K562 (cell line): ENCODE data around the gene DNAJB6. TPM values are rescaled to one million over a fixed set of nuclear protein-coding genes. Genes with fewer than 3 reads are reported as not detected.

Source experiments
- ATAC-seq: fragments of 200-7000 bp; cut with Tn5 transposase; 3 replicates; pipeline ENCODE4 v1.9.1; 2020; ENCODE audit warnings: moderate library complexity
- BruUV-seq: library from RNA; stranded (reverse); fragments of 400-500 nt; replicated peaks from 2 replicates; lab custom pipeline; 2021; lab: Mats Ljungman, UMichigan
- CTCF ChIA-PET: fragments of 300-600 bp; formaldehyde crosslinking; extraction: SDS; loops from one replicate; lab custom pipeline; 2021; ENCODE audit warnings: low intra/inter-chr PET ratio; lab: Yijun Ruan, JAX
- POLR2A ChIA-PET: fragments of 300-600, 350-650 bp; sonication (Branson Sonifier 250); formaldehyde crosslinking; extraction: SDS; loops from one replicate; lab custom pipeline; 2021; ENCODE audit warnings: antibody characterized with exemption, inconsistent platforms; lab: Yijun Ruan, JAX
- DNase-seq, 4 experiments: peaks; one replicate each; pipeline versions ENCODE4 v3.0.0 to v3.0.0-alpha.2; 2011 to 2018; ENCODE audit warnings: low spot score in 3 of 4, mixed read lengths in 3 of 4; ENCODE audit errors: extremely low read depth in 1 of 4
- FAIRE-seq: peaks from 2 replicates; lab custom pipeline; 2011; peaks lifted over from hg19 to GRCh38; lab: Jason Lieb, UNC
- H2AFZ ChIP-seq: 2 replicates; pipeline ENCODE4 v1.6.0; 2011; ENCODE audit warnings: low read depth, low read length, control low read depth, inconsistent platforms
- H3K27ac ChIP-seq: fragments of 200-600 bp; 3 replicates; pipeline ENCODE4 v1.8.0; 2011; ENCODE audit warnings: low read depth, mild to moderate bottlenecking, control low read depth, inconsistent platforms, low read length, moderate library complexity, mixed read lengths; ENCODE audit errors: extremely low read depth
- H3K27me3 ChIP-seq, 2 experiments: fragments of 300-600 bp in 1 of 2; 2 replicates in 1 of 2; 3 replicates in 1 of 2; pipeline versions ENCODE4 v1.6.0 to v1.8.0; 2011; ENCODE audit warnings: inconsistent platforms in 2 of 2, low read length in 2 of 2, mild to moderate bottlenecking in 1 of 2, mixed read lengths in 1 of 2, moderate library complexity in 1 of 2; ENCODE audit not compliant: control insufficient read depth in 2 of 2, insufficient read depth in 2 of 2
- H3K36me3 ChIP-seq: fragments of 300-600 bp; 3 replicates; pipeline ENCODE4 v1.8.0; 2011; ENCODE audit warnings: mild to moderate bottlenecking, low read length, inconsistent platforms; ENCODE audit not compliant: control insufficient read depth, insufficient read depth
- H3K4me1 ChIP-seq, 2 experiments: fragments of 200-600 bp in 1 of 2; replicated peaks in 1 of 2; 2 replicates in 1 of 2; 3 replicates in 1 of 2; pipeline versions ENCODE4 v1.5.1 to v1.8.0; 2011; ENCODE audit warnings: inconsistent platforms in 2 of 2, low read length in 2 of 2, mild to moderate bottlenecking in 1 of 2, mixed read lengths in 1 of 2, moderate library complexity in 1 of 2; ENCODE audit not compliant: control insufficient read depth in 2 of 2, insufficient read depth in 2 of 2
- H3K4me2 ChIP-seq: 2 replicates; pipeline ENCODE4 v1.6.1; 2011; ENCODE audit warnings: low read length, control low read depth, inconsistent platforms, mixed read lengths; ENCODE audit not compliant: insufficient read depth
- H3K4me3 ChIP-seq: fragments of 200-600 bp; sonication (generic), shearing (Covaris generic); 2 replicates; pipeline ENCODE4 v1.5.1; 2016; ENCODE audit warnings: control low read depth, inconsistent platforms
- H3K79me2 ChIP-seq: fragments of 200-600 bp; 3 replicates; pipeline ENCODE4 v1.8.0; 2011; ENCODE audit warnings: low read length, inconsistent platforms; ENCODE audit not compliant: control insufficient read depth, insufficient read depth
- H3K9ac ChIP-seq, 2 experiments: 2 replicates each; pipeline versions ENCODE4 v1.6.0 to v1.6.1; 2011; ENCODE audit warnings: low read depth in 2 of 2, low read length in 2 of 2, control low read depth in 1 of 2, inconsistent platforms in 1 of 2, mild to moderate bottlenecking in 1 of 2, mixed read lengths in 1 of 2; ENCODE audit not compliant: insufficient read depth in 1 of 2
- H3K9me1 ChIP-seq: one replicate; pipeline ENCODE4 v1.6.0; 2011; ENCODE audit warnings: inconsistent platforms, mild to moderate bottlenecking, low read length, moderate library complexity; ENCODE audit not compliant: control insufficient read depth, insufficient read depth
- H3K9me3 ChIP-seq: replicated peaks from 2 replicates; pipeline ENCODE4 v1.5.1; 2011; ENCODE audit warnings: low read depth, low read length, inconsistent platforms; ENCODE audit not compliant: control insufficient read depth, insufficient read depth
- H4K20me1 ChIP-seq: replicated peaks from 2 replicates; pipeline ENCODE4 v1.6.1; 2011; ENCODE audit warnings: low read length, inconsistent platforms, mixed read lengths; ENCODE audit not compliant: control insufficient read depth, insufficient read depth
- BHLHE40 ChIP-seq: IDR thresholded peaks from 2 replicates; pipeline ENCODE4 v1.6.1; 2011; ENCODE audit warnings: low read length, improper control_type of control experiment
- CEBPB ChIP-seq: fragments of 450-650 bp; IDR thresholded peaks from 2 replicates; pipeline ENCODE4 v1.6.1; 2016; ENCODE audit warnings: missing genetic modification characterization, missing compliant biosample characterization
- CEBPG ChIP-seq, 3 experiments: fragments of 200-800 bp in 1 of 3; sonication (Bioruptor generic) in 1 of 3; sonication (generic) in 1 of 3; formaldehyde crosslinking in 1 of 3; IDR thresholded peaks in 2 of 3; conservative IDR thresholded peaks in 1 of 3; 2 replicates each; pipeline versions ENCODE4 v1.6.1 to v1.8.0; 2016 to 2022; ENCODE audit warnings: missing compliant biosample characterization in 2 of 3, missing genetic modification characterization in 2 of 3, mild to moderate bottlenecking in 1 of 3, missing genetic modification reagents in 1 of 3
- ERF ChIP-seq: fragments of 450-650 bp; formaldehyde crosslinking; IDR thresholded peaks from 2 replicates; pipeline ENCODE4 v1.4.0; 2020; ENCODE audit warnings: mild to moderate bottlenecking, mixed read lengths
- IRF2 ChIP-seq: sonication (generic); formaldehyde crosslinking; IDR thresholded peaks from 2 replicates; pipeline ENCODE4 v1.8.1; 2022; ENCODE audit warnings: mild to moderate bottlenecking, missing genetic modification reagents
- NCOA6 ChIP-seq: fragments of 450-650 bp; IDR thresholded peaks from 2 replicates; pipeline ENCODE4 v1.6.1; 2017; ENCODE audit warnings: mild to moderate bottlenecking
- POLR2G ChIP-seq: fragments of 200-400 bp; formaldehyde crosslinking; IDR thresholded peaks from 2 replicates; pipeline ENCODE4 v1.6.1; 2017; ENCODE audit warnings: low read depth, mild to moderate bottlenecking, antibody characterized with exemption, low read length, moderate library complexity
- RBM22 ChIP-seq: fragments of 200-400 bp; formaldehyde crosslinking; IDR thresholded peaks from 2 replicates; pipeline ENCODE4 v1.6.1; 2018; ENCODE audit warnings: low read length, low read depth; ENCODE audit not compliant: poor library complexity, severe bottlenecking
- TEAD4 ChIP-seq, 2 experiments: sonication (generic) in 1 of 2; formaldehyde crosslinking in 1 of 2; IDR thresholded peaks; 2 replicates each; pipeline versions ENCODE4 v1.6.1 to v1.8.0; 2012 to 2022; ENCODE audit warnings: borderline replicate concordance in 1 of 2, inconsistent platforms in 1 of 2, low read length in 1 of 2, mild to moderate bottlenecking in 1 of 2, missing genetic modification reagents in 1 of 2
- WHSC1 ChIP-seq: IDR thresholded peaks from one replicate; pipeline ENCODE4 v1.6.1; 2012; ENCODE audit warnings: low read length, control low read depth, inconsistent platforms
- ZBTB7A ChIP-seq: IDR thresholded peaks from 2 replicates; pipeline ENCODE4 v1.6.1; 2011; ENCODE audit warnings: low read depth, mild to moderate bottlenecking, low read length, moderate library complexity, borderline replicate concordance; ENCODE audit not compliant: control insufficient read depth
- ZFX ChIP-seq: sonication (generic); formaldehyde crosslinking; IDR thresholded peaks from 2 replicates; pipeline ENCODE4 v1.8.0; 2022; ENCODE audit warnings: mild to moderate bottlenecking, missing genetic modification reagents, moderate library complexity
- ZNF282 ChIP-seq: sonication (generic); formaldehyde crosslinking; IDR thresholded peaks from 2 replicates; pipeline ENCODE4 v1.8.1; 2023; ENCODE audit warnings: missing genetic modification reagents
- WGBS: fragments of 100-300 bp; shearing (Covaris generic); methylation state at CpG from one replicate; pipeline ENCODE4 v1.1.6; 2016; ENCODE audit warnings: low coverage, mixed read lengths; ENCODE audit not compliant: insufficient coverage; ENCODE audit errors: missing lambda C conversion rate; 5-methylcytosine and 5-hydroxymethylcytosine counted together
- in situ Hi-C: fragments of 300-500 bp; cut with MboI; formaldehyde crosslinking; loops from 4 replicates; pipeline ENCODE4 v1.15.0; 2018; ENCODE audit warnings: inconsistent platforms, mixed read lengths
- intact Hi-C: fragments of 100-400 bp; cut with micrococcal nuclease; formaldehyde crosslinking; loops from 2 replicates; pipeline ENCODE4 v1.14.2; 2022
- polyA plus RNA-seq, 8 experiments: library from polyadenylated mRNA; depleted of rRNA in 4 of 8; stranded (reverse) in 5 of 8; unstranded in 3 of 8; fragments of >200 nt; fragmentation: Nextera tagmentation in 2 of 8; fragmentation: Illumina TruSeq in 1 of 8; extraction: Ambion mirVana in 2 of 8; extraction: Trizol in 1 of 8; gene quantifications; 2 replicates each; pipeline versions ENCODE4 v1.2.1 to v1.2.3, GENCODE V29; 2011 to 2014; ENCODE audit warnings: inconsistent platforms in 1 of 8, missing spikeins in 1 of 8
- total RNA-seq, 7 experiments: library from RNA; depleted of rRNA in 6 of 7; stranded (reverse); fragments of >200 nt in 6 of 7; fragmentation: Illumina TruSeq in 2 of 7; extraction: Trizol in 2 of 7; gene quantifications; 2 replicates each; pipeline versions ENCODE4 v1.2.1 to v1.2.3, GENCODE V29; 2011 to 2021; ENCODE audit warnings: low replicate concordance in 1 of 7
- TF ChIP-seq, protein P1 (sequence below): sonication (generic); formaldehyde crosslinking; IDR thresholded peaks from 2 replicates; pipeline ENCODE4 v1.8.1; 2023; ENCODE audit warnings: mild to moderate bottlenecking, missing genetic modification reagents
- TF ChIP-seq, protein P2 (sequence below): sonication (generic); formaldehyde crosslinking; IDR thresholded peaks from 2 replicates; pipeline ENCODE4 v1.8.0; 2022; ENCODE audit warnings: mild to moderate bottlenecking, missing genetic modification reagents

The DNAJB6 gene
- total and polyA plus RNA-seq, 9 of the 15 experiments (the other 6 are each of a cell fraction or from before 2014, with no cell fraction given): 84.5 to 158 (median 135) TPM

DNA sequence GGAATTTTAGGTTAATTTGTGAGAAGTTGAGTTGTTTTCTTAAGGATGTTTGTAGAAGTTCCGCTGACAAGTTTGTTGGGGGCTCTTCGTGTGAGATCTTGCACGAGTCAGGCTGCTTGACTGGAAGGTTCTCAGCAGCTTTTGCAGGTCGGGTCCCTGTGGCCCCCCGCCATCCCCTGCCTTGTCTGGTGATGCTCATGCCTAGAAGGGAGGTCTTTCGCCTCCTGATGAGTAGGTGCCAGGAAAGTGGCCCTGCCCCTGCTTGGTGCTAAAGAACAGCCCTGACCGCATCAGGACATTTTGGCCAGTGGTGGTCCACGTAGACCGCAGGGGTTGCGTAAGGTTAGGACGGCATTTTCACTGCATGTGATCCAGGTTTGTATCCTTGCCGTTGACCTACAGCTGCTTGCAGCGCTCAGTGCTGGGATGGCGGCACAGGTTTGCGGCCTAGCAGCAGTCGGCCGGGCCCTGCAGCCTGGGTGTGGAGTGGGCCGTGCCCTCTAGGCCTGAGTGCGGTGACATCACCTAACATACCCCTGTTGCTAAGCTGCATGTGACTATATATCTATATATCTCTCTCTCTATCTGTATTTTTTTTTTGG lies 62.4 kb downstream of the DNAJB6 start:
- CTCF ChIA-PET: no interaction called here
- Histone ChIP-seq H4K20me1 (no peaks in the 10 kb centered on the region), H3K9ac (peak overlapping the region; percentile 53 to 80; a peak in 3 of 4 replicates), H3K36me3 (peaks cover 45% of the 10 kb centered on the region; the same call in 2 of the 3 replicates), H3K27me3 (no peaks in the 10 kb centered on the region), H3K4me3 (no peak overlapping the region), H2AFZ (no peak overlapping the region), H3K27ac (peak overlapping the region; percentile 74), H3K4me1 (peaks cover 47 to 81% of the 10 kb centered on the region in 2 experiments), H3K9me1 (peaks cover 12% of the 10 kb centered on the region), H3K4me2 (no peak overlapping the region), H3K9me3 (no peaks in the 10 kb centered on the region), H3K79me2 (peaks cover 48% of the 10 kb centered on the region)
- intact Hi-C loops (loop anchor here (5.0 kb wide), 1 partner anchor 102 kb away; no protein-coding TSS in a partner anchor), in situ Hi-C loops (no loop called here)
- BruUV-seq: no TSS peak
- TF ChIP-seq TEAD4 (IDR thresholded peaks at IDR 0.05; ENCODE audit: low read length) (no peak), TEAD4 (CRISPR knock-in tag; IDR thresholded peaks at IDR 0.05; ENCODE audit: borderline replicate concordance) (no peak), ZFX (CRISPR knock-in tag) (peak; percentile 38), WHSC1 (peak; percentile 92), POLR2G (peak; percentile 55), RBM22 (no peak), CEBPB (peak; percentile 77), BHLHE40 (0 out of 2 replicates have a peak, but pooled peaks have one; percentile 15), NCOA6 (no peak), ERF (CRISPR knock-in tag) (no peak), CEBPG (CRISPR knock-in tag; IDR thresholded peaks at IDR 0.05) (0 out of 2 replicates have a peak, but pooled peaks have one; percentile 34), CEBPG (tag; conservative IDR thresholded peaks at IDR 0.05 in 1 of 2, IDR thresholded peaks at IDR 0.05 in 1 of 2) (peak in 1 of 2 experiments; percentile 8; a peak in 1 of 4 replicates), ZBTB7A (0 out of 2 replicates have a peak, but pooled peaks have one; percentile 35), ZNF282 (CRISPR knock-in tag) (0 out of 2 replicates have a peak, but pooled peaks have one; percentile 46), IRF2 (CRISPR knock-in tag) (peak; percentile 38; the same call in 1 of the 2 replicates)
- TF ChIP-seq, protein P1, sequence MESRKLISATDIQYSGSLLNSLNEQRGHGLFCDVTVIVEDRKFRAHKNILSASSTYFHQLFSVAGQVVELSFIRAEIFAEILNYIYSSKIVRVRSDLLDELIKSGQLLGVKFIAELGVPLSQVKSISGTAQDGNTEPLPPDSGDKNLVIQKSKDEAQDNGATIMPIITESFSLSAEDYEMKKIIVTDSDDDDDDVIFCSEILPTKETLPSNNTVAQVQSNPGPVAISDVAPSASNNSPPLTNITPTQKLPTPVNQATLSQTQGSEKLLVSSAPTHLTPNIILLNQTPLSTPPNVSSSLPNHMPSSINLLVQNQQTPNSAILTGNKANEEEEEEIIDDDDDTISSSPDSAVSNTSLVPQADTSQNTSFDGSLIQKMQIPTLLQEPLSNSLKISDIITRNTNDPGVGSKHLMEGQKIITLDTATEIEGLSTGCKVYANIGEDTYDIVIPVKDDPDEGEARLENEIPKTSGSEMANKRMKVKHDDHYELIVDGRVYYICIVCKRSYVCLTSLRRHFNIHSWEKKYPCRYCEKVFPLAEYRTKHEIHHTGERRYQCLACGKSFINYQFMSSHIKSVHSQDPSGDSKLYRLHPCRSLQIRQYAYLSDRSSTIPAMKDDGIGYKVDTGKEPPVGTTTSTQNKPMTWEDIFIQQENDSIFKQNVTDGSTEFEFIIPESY (CRISPR knock-in tag): peak; percentile 69; the same call in 1 of the 2 replicates
- TF ChIP-seq, protein P2, sequence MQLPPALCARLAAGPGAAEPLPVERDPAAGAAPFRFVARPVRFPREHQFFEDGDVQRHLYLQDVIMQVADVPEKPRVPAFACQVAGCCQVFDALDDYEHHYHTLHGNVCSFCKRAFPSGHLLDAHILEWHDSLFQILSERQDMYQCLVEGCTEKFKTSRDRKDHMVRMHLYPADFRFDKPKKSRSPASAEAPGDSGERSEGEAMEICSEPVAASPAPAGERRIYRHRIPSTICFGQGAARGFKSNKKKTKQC: 0 out of 2 replicates have a peak, but pooled peaks have one; percentile 34
- ATAC-seq: no peak
- 92% methylated on average over 18 of the region's 19 CpGs for WGBS
- POLR2A ChIA-PET: no interaction called here
- FAIRE-seq: no peak
- no peak for DNase-seq
